GM21423 (cell line): ENCODE data around the gene SSU72.
A peak's percentile ranks its signal among the peaks of the same experiment; 100 is the strongest.
"Not testable (repeated sequence)": the region's sequence is repeated elsewhere in the genome, so short reads cannot be mapped to it uniquely, and the experiment has no call there.

ENCODE experiments used
- ATAC-seq: cut with Tn5 transposase; IDR thresholded peaks from one replicate; pipeline ENCODE4 v1.9.1; 2021; ENCODE audit warnings: mild to moderate bottlenecking, moderate library complexity; ENCODE audit not compliant: unreplicated experiment

Gene SSU72

DNA sequence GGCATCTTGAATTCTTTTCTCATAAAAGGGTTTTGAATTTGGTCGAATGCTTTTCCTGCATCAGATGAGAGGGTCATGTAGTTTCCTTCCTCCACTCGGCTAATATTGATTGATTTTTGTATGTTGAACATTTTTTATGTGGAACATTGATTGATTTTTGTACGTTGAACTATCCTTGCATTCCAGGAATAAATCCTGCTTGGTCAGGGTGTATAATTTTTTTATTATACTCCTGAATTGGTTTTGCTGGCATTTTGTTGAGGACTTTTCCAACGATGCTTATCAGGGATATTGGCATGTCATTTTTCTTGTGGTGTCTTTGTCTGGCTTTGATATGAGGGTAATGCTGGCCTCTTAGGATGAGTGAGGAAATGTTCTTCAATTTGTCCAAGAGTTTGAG, 42.7 kb downstream of the SSU72 start:
- no peak for ATAC-seq

DNA sequence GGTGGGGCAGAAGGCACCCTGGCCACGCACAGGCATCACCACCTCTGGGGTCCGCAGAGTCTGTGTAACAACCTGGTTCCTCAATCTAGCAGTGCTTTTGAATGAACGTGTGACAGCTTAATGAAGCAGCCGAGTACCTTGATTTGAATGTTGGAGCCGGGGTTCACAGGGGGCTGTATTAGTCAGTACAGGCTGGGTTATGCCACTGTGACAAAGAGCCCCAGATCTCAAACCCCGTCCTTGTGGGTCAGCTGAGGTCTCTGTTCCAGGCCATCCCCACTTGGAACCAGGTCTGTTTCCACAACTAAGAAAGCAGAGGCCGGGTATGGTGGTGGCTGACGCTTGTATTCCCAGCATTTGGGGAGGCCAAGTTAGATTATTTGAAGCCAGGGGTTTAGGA, 44.7 kb downstream of the SSU72 start:
- ATAC-seq: no peak

DNA sequence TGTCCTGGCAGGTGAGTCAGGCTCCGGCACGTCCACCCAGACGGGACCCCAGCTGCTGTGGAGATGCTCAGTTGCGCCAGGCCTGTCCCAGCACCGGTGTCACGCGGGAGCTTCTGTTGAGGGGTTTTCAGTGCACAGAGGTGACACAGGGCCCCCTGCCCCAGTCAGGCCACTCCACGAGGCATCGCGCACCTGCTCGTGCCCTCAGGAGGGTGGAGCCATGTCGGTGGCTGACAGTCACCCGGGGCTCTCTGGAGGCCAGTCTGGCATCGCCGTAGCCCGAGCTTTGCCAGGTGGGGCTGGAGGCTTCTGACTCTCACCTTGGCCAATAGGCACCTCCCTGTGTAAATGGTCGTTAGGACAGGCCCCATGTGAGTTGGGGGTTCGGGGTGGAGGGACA, 45.3 kb downstream of the SSU72 start:
- no peak for ATAC-seq

GRCh38 chr1:1528301-1529267, 46.1 kb downstream of the SSU72 start:
- no peak for ATAC-seq

GRCh38 chr1:1527092-1527816, 47.4 kb downstream of the SSU72 start:
- no peak for ATAC-seq

GRCh38 chr1:1526476-1526875, 48.2 kb downstream of the SSU72 start:
- not testable (repeated sequence) for ATAC-seq

DNA sequence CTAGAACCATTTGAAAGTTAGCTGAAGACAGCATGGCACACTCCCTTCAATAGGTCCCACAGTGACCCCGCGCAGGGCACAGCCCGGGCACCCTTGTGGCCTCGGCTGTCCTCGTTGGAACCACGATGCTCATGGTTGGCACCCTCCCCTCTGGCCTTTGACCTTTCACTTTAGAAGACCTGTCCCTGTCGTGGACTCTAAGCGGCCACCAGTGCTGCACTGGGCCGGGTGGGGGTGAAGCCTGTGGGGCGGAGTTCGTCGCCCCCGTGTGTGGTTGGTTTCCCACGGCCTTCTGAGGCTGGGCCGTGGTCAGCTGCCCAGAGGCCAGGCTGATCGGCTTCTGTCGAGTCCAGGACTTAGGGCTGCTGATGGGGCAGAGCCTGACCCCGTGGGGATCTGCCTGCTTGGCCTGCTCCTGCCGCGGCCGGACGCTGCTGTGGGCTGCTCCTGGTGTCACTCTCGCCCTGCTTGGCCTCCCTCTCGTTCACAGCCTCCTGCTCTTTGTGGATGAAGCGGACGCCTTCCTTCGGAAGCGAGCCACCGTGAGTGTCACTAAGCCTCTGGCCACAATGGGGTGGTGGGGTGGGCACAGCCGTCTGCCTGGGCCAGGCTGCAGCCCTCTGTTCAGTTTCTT, 49.8 kb downstream of the SSU72 start:
- ATAC-seq: not testable (repeated sequence)

GRCh38 chr1:1523651-1524050, 51.0 kb downstream of the SSU72 start:
- not testable (repeated sequence) for ATAC-seq

DNA sequence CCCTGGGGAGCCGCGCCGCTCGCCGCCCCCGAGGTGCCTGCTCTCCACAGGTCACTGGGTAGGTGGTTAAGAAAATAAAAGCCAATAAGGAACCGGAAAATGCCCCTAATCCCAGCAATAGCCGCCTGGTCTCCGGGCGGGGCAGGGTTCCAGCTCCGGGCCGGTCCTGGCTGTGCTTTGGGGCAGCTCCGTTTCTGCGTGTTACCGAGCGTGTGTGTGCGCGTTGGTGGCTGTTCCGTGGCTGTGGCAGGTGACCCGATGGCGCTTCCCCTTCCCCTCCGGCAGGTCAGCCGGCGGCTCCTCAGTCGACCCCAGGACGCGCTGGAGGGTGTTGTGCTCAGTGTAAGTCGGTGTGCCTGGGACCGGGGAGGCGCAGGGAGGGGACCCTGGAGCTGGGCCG, 51.4 kb downstream of the SSU72 start:
- ATAC-seq: not testable (repeated sequence)

DNA sequence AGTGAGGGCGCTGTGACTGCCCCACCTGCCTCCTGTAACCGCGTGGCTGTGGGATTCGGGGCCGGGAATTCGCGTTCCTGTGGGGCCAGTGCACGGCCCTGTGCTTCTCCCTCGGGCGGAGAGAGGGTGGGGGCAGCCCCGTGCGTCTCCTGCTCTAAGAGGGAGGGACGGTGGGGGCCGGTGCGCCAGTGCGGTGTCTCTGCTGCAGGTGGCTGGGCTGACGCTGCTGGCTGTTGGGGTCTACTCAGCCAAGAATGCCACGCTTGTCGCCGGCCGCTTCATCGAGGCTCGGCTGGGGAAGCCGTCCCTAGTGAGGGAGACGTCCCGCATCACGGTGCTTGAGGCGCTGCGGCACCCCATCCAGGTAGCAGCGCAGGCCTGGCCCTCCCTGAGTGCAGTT, 52.1 kb downstream of the SSU72 start:
- ATAC-seq: not testable (repeated sequence)

- ATAC-seq: no peak
Observed at GRCh38 chr1:1521331-1521730, 53.3 kb downstream of the SSU72 start.

GRCh38 chr1:1519805-1520505, 54.7 kb downstream of the SSU72 start:
- not testable (repeated sequence) for ATAC-seq

- not testable (repeated sequence) for ATAC-seq
Observed at GRCh38 chr1:1518621-1519007, 56.0 kb downstream of the SSU72 start.

GRCh38 chr1:1517973-1518620, 56.6 kb downstream of the SSU72 start:
- ATAC-seq: no peak

DNA sequence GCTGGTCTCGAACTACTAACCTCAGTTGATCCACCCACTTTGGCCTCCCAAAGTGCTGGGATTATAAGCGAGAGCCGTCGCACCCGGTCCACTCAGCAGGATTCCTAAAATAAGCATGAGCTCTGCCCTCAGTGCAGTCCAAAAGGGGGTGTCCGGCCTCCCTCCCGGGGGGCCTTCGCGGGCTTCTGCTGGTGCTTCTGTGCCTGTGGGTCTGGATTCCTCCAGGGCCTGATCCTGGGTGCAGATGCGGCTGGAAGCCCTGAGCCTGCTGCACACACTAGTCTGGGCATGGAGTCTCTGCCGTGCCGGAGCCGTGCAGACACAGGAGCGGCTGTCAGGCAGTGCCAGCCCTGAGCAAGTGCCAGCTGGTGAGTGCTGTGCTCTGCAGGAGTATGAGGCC, 57.7 kb downstream of the SSU72 start:
- ATAC-seq: not testable (repeated sequence)

GRCh38 chr1:1514376-1514775, 60.3 kb downstream of the SSU72 start:
- ATAC-seq: not testable (repeated sequence)

- ATAC-seq: not testable (repeated sequence)
Observed at GRCh38 chr1:1513675-1514074, 61.0 kb downstream of the SSU72 start.

GRCh38 chr1:1512425-1512824, 62.2 kb downstream of the SSU72 start:
- peak; percentile 8 for ATAC-seq

- ATAC-seq: peak; percentile 88
Observed at GRCh38 chr1:1511533-1512285, 63.0 kb downstream of the SSU72 start, which contains the start of gene ATAD3A. Gene ATAD3A (plus strand): TSS chr1:1512162. CDS start chr1:1512269, 107 bp downstream.
